SK-N-SH (cell line): ENCODE results near the gene PTGR3. TPM values are rescaled to one million over a fixed set of nuclear protein-coding genes. Genes with fewer than 3 reads are reported as not detected.

Experiments used
- CTCF ChIA-PET: fragments of 300-600, 350-600 bp; formaldehyde crosslinking; extraction: SDS; loops from one replicate; lab custom pipeline; 2021; lab: Yijun Ruan, JAX
- POLR2A ChIA-PET: fragments of 350-600 bp; sonication (Branson Sonifier 250); formaldehyde crosslinking; extraction: SDS; loops from one replicate; lab custom pipeline; 2020; ENCODE audit warnings: antibody characterized with exemption, inconsistent platforms; lab: Yijun Ruan, JAX
- DNase-seq: peaks from one replicate; pipeline ENCODE4 v3.0.0; 2012
- H2AFZ ChIP-seq: fragments of 200-600 bp; sonication (generic); 2 replicates; pipeline ENCODE4 v1.8.1; 2016; ENCODE audit warnings: antibody characterized with exemption, mild to moderate bottlenecking, low read depth
- H3F3A ChIP-seq: fragments of 200-600 bp; sonication (generic); replicated peaks from 2 replicates; pipeline ENCODE3; 2016; ENCODE audit warnings: antibody characterized with exemption, mild to moderate bottlenecking; ENCODE audit not compliant: insufficient read depth
- H3K27ac ChIP-seq, 2 experiments: fragments of 200-500 bp in 1 of 2; fragments of 200-600 bp in 1 of 2; sonication (Bioruptor generic) in 1 of 2; sonication (generic), shearing (Covaris generic) in 1 of 2; 2 replicates each; pipeline versions ENCODE4 v1.5.1 to v1.6.1; 2014 to 2016; ENCODE audit warnings: low read depth in 2 of 2, inconsistent platforms in 1 of 2, low read length in 1 of 2, mild to moderate bottlenecking in 1 of 2, mixed read lengths in 1 of 2
- H3K27me3 ChIP-seq: fragments of 200-600 bp; sonication (generic), shearing (Covaris generic); 2 replicates; pipeline ENCODE4 v1.6.1; 2016; ENCODE audit warnings: mixed run types; ENCODE audit not compliant: insufficient read depth
- H3K36me3 ChIP-seq, 2 experiments: fragments of 200-500 bp in 1 of 2; fragments of 200-600 bp in 1 of 2; sonication (Bioruptor generic) in 1 of 2; sonication (generic) in 1 of 2; replicated peaks in 1 of 2; 2 replicates each; pipeline versions ENCODE3 to v1.5.1; 2014 to 2016; ENCODE audit warnings: low read length in 1 of 2, mild to moderate bottlenecking in 1 of 2; ENCODE audit not compliant: insufficient read depth in 2 of 2, control insufficient read depth in 1 of 2
- H3K4me1 ChIP-seq, 2 experiments: fragments of 200-500 bp in 1 of 2; fragments of 200-600 bp in 1 of 2; sonication (Bioruptor generic) in 1 of 2; sonication (generic), shearing (Covaris generic) in 1 of 2; 2 replicates each; pipeline versions ENCODE4 v1.5.1 to v1.6.1; 2014 to 2016; ENCODE audit warnings: low read depth in 1 of 2, low read length in 1 of 2, mixed run types in 1 of 2; ENCODE audit not compliant: insufficient read depth in 2 of 2, control insufficient read depth in 1 of 2
- H3K4me2 ChIP-seq: fragments of 200-600 bp; sonication (generic), shearing (Covaris generic); 2 replicates; pipeline ENCODE4 v1.6.1; 2017; ENCODE audit warnings: mixed run types
- H3K4me3 ChIP-seq, 2 experiments: fragments of 200-500 bp in 1 of 2; fragments of 200-600 bp in 1 of 2; sonication (Bioruptor generic) in 1 of 2; sonication (generic), shearing (Covaris generic) in 1 of 2; 2 replicates each; pipeline versions ENCODE4 v1.5.1 to v1.8.1; 2014 to 2016; ENCODE audit warnings: low read depth in 2 of 2, inconsistent platforms in 1 of 2, low read length in 1 of 2, mild to moderate bottlenecking in 1 of 2, mixed read lengths in 1 of 2, moderate library complexity in 1 of 2
- H3K79me2 ChIP-seq: fragments of 200-600 bp; sonication (generic); 2 replicates; pipeline ENCODE4 v1.8.1; 2017; ENCODE audit warnings: mild to moderate bottlenecking; ENCODE audit not compliant: insufficient read depth
- H3K9ac ChIP-seq: fragments of 200-600 bp; sonication (generic); 2 replicates; pipeline ENCODE4 v1.6.1; 2017; ENCODE audit warnings: mixed run types
- H3K9me2 ChIP-seq: fragments of 200-600 bp; sonication (generic); 2 replicates; pipeline ENCODE4 v1.6.1; 2017; ENCODE audit warnings: mixed run types
- H3K9me3 ChIP-seq: fragments of 200-600 bp; sonication (generic); 2 replicates; pipeline ENCODE4 v1.6.1; 2017; ENCODE audit warnings: mixed run types, mild to moderate bottlenecking, moderate library complexity
- H4K20me1 ChIP-seq: fragments of 200-600 bp; sonication (generic); 2 replicates; pipeline ENCODE4 v1.6.1; 2017; ENCODE audit warnings: mild to moderate bottlenecking, mixed run types; ENCODE audit not compliant: insufficient read depth
- ELF1 ChIP-seq: IDR thresholded peaks from 2 replicates; pipeline ENCODE4 v1.4.0; 2012
- FOSL2 ChIP-seq: IDR thresholded peaks from 2 replicates; pipeline ENCODE4 v1.4.0; 2012; ENCODE audit warnings: low read depth, mild to moderate bottlenecking, moderate library complexity, borderline replicate concordance
- FOXJ3 ChIP-seq: sonication (generic); formaldehyde crosslinking; IDR thresholded peaks from 2 replicates; pipeline ENCODE4 v1.5.1; 2020; ENCODE audit warnings: mild to moderate bottlenecking, missing genetic modification reagents
- GABPA ChIP-seq: IDR thresholded peaks from 2 replicates; pipeline ENCODE4 v1.4.0; 2012; ENCODE audit warnings: low read depth, mild to moderate bottlenecking
- JUND ChIP-seq: IDR thresholded peaks from 2 replicates; pipeline ENCODE4 v1.4.0; 2012
- MEF2A ChIP-seq: IDR thresholded peaks from 2 replicates; pipeline ENCODE4 v1.4.0; 2012; ENCODE audit warnings: low read depth, borderline replicate concordance
- NRF1 ChIP-seq: IDR thresholded peaks from 2 replicates; pipeline ENCODE4 v1.6.1; 2012; ENCODE audit warnings: low read depth, mild to moderate bottlenecking, low read length
- RAD21 ChIP-seq: IDR thresholded peaks from 2 replicates; pipeline ENCODE4 v1.6.1; 2012; ENCODE audit warnings: mild to moderate bottlenecking, low read length
- TAF1 ChIP-seq: IDR thresholded peaks from 2 replicates; pipeline ENCODE4 v1.6.1; 2012; ENCODE audit warnings: low read depth, mild to moderate bottlenecking, low read length, moderate library complexity, borderline replicate concordance
- TEAD4 ChIP-seq: IDR thresholded peaks from 2 replicates; pipeline ENCODE4 v1.4.0; 2012; ENCODE audit warnings: mild to moderate bottlenecking, borderline replicate concordance; ENCODE audit not compliant: insufficient read depth
- YY1 ChIP-seq: IDR thresholded peaks from 2 replicates; pipeline ENCODE4 v1.4.0; 2012; ENCODE audit warnings: low read depth, mild to moderate bottlenecking
- WGBS: methylation state at CpG from one replicate; pipeline ENCODE4 v1.1.6; 2017; ENCODE audit warnings: low lambda C conversion rate; 5-methylcytosine and 5-hydroxymethylcytosine counted together
- polyA plus RNA-seq, 3 experiments: library from polyadenylated mRNA; depleted of rRNA; stranded (reverse); fragments of >200 nt; gene quantifications; 2 replicates each; pipeline ENCODE4 v1.2.3, GENCODE V29; 2012
- TF ChIP-seq, protein P1 (sequence below): IDR thresholded peaks from 2 replicates; pipeline ENCODE4 v1.4.0; 2012; ENCODE audit warnings: low read depth, borderline replicate concordance

Gene PTGR3
- polyA plus RNA-seq, 1 of the 3 experiments (the other 2 are of a cell fraction), result 20.7 TPM

DNA sequence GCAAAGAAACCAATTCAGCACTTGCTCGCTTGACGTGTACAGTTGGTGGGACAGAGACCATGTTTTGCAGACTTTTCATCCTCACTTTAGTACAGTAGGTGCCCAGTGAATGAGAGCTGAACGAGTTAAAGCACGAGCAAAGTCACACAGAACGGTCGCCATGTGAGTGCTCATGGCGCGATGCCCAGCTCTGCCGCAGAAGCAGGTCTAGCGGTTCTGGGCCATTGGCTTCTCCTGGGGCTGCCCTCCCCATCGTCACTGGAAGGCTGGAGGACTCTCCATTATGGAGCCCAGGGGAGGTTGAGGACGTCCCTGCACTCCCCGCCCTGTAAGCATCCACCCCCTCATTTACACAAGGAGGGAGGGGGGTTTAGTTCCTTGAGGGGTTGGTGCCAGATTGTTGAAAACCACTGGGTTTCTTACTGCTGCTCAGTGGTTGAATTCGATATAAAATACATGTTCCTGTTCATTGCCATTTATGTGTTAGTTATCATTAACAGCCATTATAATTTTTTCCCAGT, 24.9 kb downstream of the PTGR3 start:
- TF ChIP-seq JUND (no peak), TEAD4 (no peak), FOSL2 (no peak), GABPA (no peak), FOXJ3 (CRISPR knock-in tag) (no peak)
- TF ChIP-seq, protein P1, sequence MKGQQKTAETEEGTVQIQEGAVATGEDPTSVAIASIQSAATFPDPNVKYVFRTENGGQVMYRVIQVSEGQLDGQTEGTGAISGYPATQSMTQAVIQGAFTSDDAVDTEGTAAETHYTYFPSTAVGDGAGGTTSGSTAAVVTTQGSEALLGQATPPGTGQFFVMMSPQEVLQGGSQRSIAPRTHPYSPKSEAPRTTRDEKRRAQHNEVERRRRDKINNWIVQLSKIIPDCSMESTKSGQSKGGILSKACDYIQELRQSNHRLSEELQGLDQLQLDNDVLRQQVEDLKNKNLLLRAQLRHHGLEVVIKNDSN, result no peak
- H3K27ac ChIP-seq, result no peak overlapping the region
- H3K27me3 ChIP-seq, result no peaks in the 10 kb centered on the region
- H3K4me3 ChIP-seq, result no peak overlapping the region
- no peaks in the 10 kb centered on the region for H3K36me3 ChIP-seq
- no peaks in the 10 kb centered on the region for H3K9me2 ChIP-seq
- H3K9me3 ChIP-seq, result no peaks in the 10 kb centered on the region
- no peak overlapping the region for H3K9ac ChIP-seq
- no peaks in the 10 kb centered on the region for H3K79me2 ChIP-seq
- no peaks in the 10 kb centered on the region for H3F3A ChIP-seq
- H3K4me2 ChIP-seq, result no peak overlapping the region
- no peak overlapping the region for H2AFZ ChIP-seq
- WGBS, result 90% methylated on average over 10 of the region's 14 CpGs
- peaks cover 0 to 5% of the 10 kb centered on the region in 2 experiments; a peak in 1 of 4 replicates for H3K4me1 ChIP-seq
- H4K20me1 ChIP-seq, result no peaks in the 10 kb centered on the region
- ChIA-PET CTCF (interaction anchor here (0.5 to 1.2 kb wide), 2 partner anchors 142 to 262 kb away, joined by 3 to 4 read pairs; no protein-coding TSS in a partner anchor), POLR2A (no interaction called here)
- no peak for DNase-seq

DNA sequence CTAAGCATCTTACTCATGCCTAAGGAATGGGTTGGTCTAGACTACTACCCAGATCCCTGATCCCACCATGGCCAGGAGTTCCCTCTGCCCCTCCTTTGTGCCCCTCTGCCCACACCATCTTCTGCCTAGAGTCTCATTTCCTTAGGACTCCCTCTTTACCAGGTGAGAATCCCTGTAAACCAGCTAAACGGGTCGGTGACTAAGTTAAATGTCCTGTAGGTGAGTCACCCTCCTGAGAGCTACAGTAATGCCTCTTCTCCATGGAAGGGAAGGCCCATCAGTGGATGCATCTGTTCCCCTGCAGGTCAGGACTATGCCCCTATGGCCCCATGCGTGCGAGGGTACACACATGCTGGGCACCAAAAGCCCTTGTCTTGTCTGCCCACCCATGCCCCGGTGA, 25.4 kb downstream of the PTGR3 start:
- no peak for TF ChIP-seq ELF1
- no peak for TF ChIP-seq MEF2A
- no peak for TF ChIP-seq TEAD4
- TF ChIP-seq YY1, result no peak
- Histone ChIP-seq H3K4me3 (no peak overlapping the region), H3K9me2 (no peaks in the 10 kb centered on the region), H3K4me1 (peaks cover 0 to 5% of the 10 kb centered on the region in 2 experiments; a peak in 1 of 4 replicates), H3K27ac (no peak overlapping the region), H3K4me2 (no peak overlapping the region), H3K27me3 (no peaks in the 10 kb centered on the region), H3K9ac (no peak overlapping the region), H4K20me1 (no peaks in the 10 kb centered on the region), H3K79me2 (no peaks in the 10 kb centered on the region), H2AFZ (no peak overlapping the region), H3F3A (no peaks in the 10 kb centered on the region), H3K9me3 (no peaks in the 10 kb centered on the region), H3K36me3 (no peaks in the 10 kb centered on the region)
- DNase-seq, result no peak
- CTCF ChIA-PET, result no interaction called here
- WGBS, result 40% methylated on average over 3 of the region's 5 CpGs
- POLR2A ChIA-PET, result no interaction called here

DNA sequence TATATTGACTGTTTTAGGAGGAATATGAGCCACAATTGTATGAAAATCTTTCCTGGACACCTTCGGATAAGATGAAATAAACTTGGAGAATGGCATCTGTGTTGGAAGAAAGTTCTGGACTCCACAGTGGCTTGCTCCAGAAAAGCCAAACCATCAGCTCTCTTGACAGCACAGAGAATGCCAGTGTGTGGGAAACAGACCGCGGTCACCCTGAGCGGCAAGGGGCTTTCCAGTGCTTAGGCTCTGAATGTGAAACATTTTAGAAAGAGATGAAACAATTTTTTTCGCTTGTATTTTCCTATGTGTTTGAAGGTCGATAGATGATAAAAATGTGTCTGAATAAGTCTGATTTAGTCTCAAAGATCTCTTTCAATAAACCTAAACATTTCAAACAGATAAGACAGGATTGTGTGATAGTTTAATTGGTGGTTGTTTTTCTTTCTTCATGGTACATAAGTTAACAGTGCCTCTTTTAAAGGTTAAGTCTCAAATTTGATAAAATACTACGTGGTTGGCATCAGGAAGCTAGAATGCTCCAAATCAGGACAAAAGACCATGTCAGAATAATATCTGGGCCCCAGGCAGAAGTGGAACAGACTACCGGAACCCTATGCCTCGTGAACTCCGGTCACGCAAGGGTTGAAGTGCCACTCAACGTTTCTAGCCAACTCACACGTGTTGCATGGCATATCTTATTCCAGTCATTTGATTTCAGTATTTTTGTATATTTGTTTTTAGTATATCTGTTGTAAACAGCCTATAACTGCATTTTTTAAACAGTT, 28.9 kb downstream of the PTGR3 start:
- Histone ChIP-seq H3F3A (no peaks in the 10 kb centered on the region), H4K20me1 (no peaks in the 10 kb centered on the region), H3K27ac (no peak overlapping the region), H3K9ac (no peak overlapping the region), H3K4me1 (peaks cover 0 to 4% of the 10 kb centered on the region in 2 experiments; a peak in 1 of 4 replicates), H3K27me3 (no peaks in the 10 kb centered on the region), H2AFZ (no peak overlapping the region), H3K4me2 (no peak overlapping the region), H3K4me3 (no peak overlapping the region), H3K9me3 (no peaks in the 10 kb centered on the region), H3K36me3 (no peaks in the 10 kb centered on the region), H3K9me2 (no peaks in the 10 kb centered on the region), H3K79me2 (no peaks in the 10 kb centered on the region)
- TF ChIP-seq TAF1 (no peak), JUND (no peak), NRF1 (no peak), RAD21 (no peak)
- DNase-seq, result no peak
- ChIA-PET POLR2A (no interaction called here), CTCF (no interaction called here)
- 77% methylated on average over 13 of the region's 13 CpGs for WGBS
